ENCODE results near the gene GNGT1.

DNA sequence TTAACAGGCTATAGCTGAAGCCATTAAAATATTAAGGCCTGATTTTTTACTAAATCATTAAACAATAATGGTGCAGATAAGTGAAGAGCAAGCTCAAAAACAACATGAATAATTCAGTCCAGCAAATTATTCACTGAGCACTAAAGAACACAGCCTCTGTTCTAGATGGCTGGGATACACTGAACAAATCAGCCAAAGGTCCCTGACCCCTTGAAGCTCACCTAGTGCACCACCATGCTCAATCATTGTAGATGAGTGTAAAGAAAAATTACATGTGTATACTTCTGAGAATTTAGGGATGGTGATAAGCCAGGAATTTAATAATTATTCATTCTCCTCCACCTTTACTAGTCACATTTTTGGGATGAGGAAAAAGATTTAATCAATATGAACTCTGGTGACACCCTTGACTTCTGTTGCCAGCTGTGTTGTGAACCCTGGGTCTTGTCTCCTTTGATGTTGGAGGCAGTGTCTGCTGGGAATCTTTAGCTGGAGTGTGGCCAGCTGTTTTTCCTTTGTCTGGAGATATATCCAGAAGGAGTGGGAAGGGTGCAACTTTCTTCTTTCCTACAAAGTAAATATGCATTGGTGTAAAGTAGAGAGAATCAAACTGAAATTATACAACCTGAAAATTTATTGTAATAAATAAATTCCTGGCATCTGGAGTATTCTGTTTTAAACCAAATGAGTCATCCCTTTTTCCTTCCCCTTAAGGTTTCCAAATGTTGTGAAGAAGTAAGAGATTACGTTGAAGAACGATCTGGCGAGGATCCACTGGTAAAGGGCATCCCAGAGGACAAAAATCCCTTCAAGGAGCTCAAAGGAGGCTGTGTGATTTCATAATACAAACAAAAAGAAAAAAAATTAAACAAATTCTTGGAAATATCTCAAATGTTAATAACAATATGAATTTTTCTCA is 4.0 kb downstream of the GNGT1 start:
- TF ChIP-seq, protein P1, sequence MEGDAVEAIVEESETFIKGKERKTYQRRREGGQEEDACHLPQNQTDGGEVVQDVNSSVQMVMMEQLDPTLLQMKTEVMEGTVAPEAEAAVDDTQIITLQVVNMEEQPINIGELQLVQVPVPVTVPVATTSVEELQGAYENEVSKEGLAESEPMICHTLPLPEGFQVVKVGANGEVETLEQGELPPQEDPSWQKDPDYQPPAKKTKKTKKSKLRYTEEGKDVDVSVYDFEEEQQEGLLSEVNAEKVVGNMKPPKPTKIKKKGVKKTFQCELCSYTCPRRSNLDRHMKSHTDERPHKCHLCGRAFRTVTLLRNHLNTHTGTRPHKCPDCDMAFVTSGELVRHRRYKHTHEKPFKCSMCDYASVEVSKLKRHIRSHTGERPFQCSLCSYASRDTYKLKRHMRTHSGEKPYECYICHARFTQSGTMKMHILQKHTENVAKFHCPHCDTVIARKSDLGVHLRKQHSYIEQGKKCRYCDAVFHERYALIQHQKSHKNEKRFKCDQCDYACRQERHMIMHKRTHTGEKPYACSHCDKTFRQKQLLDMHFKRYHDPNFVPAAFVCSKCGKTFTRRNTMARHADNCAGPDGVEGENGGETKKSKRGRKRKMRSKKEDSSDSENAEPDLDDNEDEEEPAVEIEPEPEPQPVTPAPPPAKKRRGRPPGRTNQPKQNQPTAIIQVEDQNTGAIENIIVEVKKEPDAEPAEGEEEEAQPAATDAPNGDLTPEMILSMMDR (IDR thresholded peaks at IDR 0.05 in 8 of 11, conservative IDR thresholded peaks at IDR 0.05 in 3 of 11): no peak
- TF ChIP-seq POLR2AphosphoS5 (IDR thresholded peaks at IDR 0.05) (no peak), POLR2A (IDR thresholded peaks at IDR 0.05) (no peak)

Measured in spleen (tissue), 7 donors.